Kidney tubule cell (primary cell): ENCODE results near the gene SLC4A7.
"Not testable (repeated sequence)": the region's sequence is repeated elsewhere in the genome, so short reads cannot be mapped to it uniquely, and the experiment has no call there.

Source experiments
- DNase-seq: peaks from one replicate; pipeline ENCODE4 v3.0.0-alpha.2; 2018; ENCODE audit warnings: low spot score

The SLC4A7 gene

DNA sequence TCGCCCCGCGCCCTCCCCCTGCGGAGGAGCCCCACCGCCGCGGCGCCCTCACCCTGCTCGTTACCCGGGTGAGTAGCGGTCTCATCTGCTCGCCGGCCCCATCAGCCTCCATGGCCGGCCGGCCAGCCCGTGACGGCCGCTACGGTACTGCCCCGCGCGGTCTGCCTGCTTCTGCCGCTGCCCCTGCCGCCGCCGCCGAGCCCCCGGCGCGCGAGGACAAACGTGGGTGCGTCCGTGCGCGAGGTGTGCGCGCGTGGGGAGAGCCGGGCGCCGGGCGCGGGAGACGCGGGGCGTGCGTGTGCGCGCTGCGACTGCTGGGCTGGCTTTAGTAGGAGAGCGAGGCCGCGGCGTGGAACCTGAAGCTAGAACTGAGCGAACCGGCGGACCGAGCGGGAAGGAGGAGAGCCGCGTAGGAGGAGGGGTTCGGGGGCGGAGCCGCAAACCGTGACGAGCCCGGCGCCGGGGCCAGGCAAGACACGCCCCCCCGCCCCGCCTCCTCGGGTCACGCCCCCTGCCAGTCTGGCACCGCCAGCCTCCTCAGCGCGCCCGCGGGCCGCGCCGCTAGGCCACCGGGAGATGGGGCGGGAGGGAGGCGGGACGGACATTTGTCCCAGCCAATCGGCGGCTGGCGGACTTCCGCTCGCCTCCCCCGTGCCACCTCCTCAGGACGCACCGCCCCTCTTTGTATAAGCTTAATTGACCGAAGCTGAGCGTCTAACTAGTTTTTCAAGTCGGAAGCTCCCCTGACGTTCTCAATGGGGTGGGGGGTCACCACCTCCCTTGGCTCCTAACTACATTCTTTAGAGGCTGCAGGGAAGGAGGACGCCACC lies at the start of gene SLC4A7:
TSS of gene SLC4A7 (minus strand) at position 370 of the 830 bp plus-strand sequence. CDS start at position 112, 258 bp downstream.
- peak; percentile 96 for DNase-seq

DNA sequence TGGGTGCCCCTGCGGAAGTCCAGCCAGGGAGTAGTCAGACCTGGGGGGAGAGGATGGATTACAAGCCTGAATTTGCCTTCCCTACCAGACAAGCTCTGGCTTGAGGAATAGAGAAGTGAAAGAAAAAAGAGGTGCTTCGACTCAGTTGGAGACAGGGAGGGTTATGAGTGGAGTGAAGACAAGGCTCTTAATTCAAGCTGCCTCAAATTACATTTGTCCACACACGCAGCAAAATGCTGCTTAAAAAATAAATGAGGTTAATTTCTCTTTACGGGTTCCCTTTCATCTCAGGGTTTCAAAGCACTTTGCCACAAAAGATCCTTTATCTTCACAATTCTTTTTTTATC lies 49.0 kb upstream of the SLC4A7 start:
- DNase-seq, result peak; percentile 56

GRCh38 chr3:27532426-27533260 lies 48.5 kb upstream of the SLC4A7 start:
- DNase-seq, result no peak

DNA sequence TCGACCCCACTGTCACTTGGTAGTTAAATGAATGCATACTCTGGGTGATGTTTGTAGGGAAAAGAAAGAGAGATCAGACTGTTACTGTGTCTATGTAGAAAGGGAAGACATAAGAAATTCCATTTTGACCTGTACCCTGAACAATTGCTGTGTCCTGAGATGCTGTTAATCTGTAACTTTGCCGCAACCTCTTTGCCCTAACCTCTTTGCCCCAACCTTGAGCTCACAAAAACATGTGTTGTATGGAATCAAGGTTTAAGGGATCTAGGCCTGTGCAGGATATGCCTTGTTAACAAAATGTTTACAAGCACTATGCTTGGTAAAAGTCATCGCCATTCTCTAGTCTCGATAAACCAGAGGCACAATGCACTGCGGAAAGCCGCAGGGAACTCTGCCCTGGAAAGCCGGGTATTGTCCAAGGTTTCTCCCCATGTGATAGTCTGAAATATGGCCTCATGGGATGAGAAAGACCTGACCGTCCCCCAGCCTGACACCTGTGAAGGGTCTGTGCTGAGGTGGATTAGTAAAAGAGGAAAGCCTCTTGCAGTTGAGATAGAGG lies 47.1 kb upstream of the SLC4A7 start:
- DNase-seq, result not testable (repeated sequence)

GRCh38 chr3:27528791-27529190 lies 44.6 kb upstream of the SLC4A7 start:
- no peak for DNase-seq

GRCh38 chr3:27526614-27527315 lies 42.6 kb upstream of the SLC4A7 start:
- no peak for DNase-seq

GRCh38 chr3:27521872-27522265 lies 37.7 kb upstream of the SLC4A7 start:
- DNase-seq, result no peak

DNA sequence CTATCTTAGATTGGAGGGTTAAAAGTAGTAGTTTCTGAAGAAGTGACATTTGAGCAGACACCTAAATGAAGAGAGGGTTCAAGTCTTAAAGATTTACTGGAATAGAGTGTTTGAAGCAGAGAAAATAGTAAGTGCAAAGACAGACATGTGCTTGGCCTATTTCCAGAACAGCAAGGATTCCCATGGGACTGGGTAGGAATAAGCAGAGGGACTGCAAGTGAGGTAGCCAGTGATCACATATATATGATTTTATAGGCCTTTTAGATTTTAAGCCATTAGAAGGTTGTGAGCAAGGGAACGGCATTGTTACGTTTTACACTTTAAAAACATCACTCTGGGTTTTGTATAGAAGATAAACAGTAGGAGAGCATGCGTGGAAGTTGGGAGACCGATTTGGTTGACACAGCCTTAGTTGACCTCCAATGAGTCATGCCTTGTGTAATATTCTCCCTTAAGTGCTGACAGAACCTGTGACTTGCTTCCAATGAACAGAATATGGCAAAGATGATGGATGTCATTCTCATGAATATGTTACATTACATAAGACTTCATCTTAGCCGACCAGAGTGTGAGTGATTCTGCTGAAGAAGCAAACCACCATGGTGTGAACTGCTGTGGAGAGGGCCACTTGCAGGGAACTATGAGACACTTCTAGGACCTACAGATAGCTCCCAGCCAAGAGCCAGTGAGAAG lies 37.1 kb upstream of the SLC4A7 start:
- peak; percentile 68 for DNase-seq

GRCh38 chr3:27511724-27512422 lies 27.7 kb upstream of the SLC4A7 start:
- DNase-seq, result peak; percentile 61

- DNase-seq, result no peak
Measured at GRCh38 chr3:27509376-27509775, 25.2 kb upstream of the SLC4A7 start.

DNA sequence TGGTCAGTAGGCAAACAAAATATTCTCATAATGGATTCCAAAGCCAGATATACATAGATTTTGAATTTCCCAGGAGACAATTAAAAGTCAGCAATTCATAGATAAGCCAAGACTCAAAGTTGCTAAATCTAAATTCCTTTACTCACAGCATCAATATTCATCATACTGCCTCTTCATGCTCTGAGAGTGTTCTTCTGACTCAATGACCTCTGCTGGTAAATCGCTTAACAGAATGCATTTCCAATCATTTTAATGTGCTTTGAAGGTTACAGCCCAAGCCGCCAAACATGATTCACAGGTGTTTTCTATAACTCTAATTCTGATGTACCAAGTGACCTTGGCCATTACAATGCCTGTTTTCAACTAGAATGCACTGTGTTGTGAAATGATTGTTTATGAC lies 24.2 kb upstream of the SLC4A7 start:
- peak; percentile 23 for DNase-seq

DNA sequence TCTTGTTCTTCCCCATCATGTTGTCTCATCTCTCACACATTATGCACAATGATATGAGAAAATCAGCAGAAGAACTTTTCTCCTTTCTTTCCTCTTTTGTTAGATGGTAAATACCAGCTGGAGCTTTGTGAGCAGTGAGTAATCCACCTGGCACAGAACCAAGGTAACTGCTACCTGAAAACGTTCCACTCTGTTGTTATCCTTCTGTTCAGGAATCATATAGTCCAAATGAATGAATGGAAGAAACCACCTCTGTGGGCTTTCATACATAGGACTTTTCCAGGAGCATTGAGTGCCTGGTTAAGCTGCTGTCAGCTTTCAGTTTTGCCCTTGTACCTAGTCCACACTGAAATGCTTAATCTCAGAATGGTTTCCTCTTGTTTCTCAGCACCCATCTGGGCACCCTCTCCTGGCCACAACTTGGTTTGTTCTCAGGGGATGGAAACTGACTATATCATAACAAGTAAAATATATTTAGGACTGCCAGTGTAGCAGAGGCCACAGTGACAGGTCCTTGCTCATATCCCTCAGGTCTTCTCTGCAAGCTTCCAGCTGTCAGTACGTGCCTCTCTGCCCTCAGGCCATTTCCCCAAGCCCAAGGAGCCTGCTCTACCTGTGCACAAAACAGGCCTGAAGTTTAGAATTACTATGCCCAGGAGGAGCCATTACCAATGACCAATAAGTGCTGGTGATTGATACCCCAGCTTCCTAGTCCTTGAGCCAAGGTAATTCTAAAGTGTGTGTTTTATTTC lies 23.5 kb upstream of the SLC4A7 start:
- peak; percentile 74 for DNase-seq

DNA sequence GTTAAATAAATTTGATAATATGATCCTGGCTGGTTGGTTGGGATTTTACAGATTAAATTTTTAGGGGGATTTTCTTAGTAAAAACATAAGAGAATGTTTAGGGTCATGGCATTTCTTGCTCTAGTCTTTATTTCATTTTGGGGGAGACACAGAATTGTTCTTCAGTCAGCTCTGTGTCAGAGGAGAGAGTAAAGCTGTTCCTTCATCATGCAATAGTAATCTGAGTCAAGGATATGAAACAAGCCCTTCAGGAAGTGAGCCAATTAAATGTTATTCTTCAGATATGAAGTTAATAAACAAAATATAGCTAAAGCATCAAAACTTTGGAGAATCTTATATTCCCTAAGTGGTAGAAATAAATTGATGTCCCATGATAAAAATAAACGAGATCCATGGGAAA lies 22.9 kb upstream of the SLC4A7 start:
- no peak for DNase-seq

GRCh38 chr3:27504749-27505148 lies 20.6 kb upstream of the SLC4A7 start:
- peak; percentile 31 for DNase-seq

GRCh38 chr3:27503526-27503925 lies 19.3 kb upstream of the SLC4A7 start:
- no peak for DNase-seq

DNA sequence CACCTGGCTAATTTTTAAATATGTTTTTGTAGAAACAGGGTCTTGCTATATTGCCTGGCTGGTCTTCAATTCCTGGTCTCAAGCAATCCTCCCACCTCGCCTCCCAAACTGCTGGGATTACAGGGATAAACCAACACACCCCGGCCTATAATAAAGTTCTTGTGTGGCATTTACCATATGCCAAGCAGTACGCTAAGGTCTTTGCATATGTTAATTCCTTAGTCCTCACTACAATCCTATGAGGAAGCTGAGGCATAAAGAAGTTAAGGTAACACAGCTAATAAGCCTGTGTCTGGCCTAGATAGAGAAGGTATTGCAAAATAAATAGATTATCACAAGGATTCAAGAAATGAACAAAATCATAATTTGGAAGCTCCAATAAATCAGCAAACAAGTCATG lies 17.6 kb upstream of the SLC4A7 start:
- no peak for DNase-seq

GRCh38 chr3:27500986-27501385 lies 16.8 kb upstream of the SLC4A7 start:
- no peak for DNase-seq

DNA sequence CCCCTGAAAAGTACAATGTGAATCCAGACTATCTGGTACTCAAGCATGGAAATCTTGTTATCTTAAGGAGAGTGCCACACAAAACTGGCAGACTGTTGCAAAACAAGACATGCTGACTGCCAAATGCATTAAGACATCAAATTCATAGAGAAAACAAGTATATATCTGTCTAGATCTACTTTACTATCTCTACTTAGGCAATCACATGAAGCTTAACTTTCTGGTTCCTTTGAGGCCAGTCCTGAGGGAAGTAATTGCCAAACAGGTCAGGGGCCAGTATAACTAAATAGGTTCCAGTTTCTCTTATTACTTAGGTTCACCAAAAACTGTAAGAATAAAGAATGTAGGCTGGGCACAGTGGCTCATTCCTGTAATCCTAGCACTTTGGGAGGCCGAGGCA lies 15.9 kb upstream of the SLC4A7 start:
- no peak for DNase-seq

DNA sequence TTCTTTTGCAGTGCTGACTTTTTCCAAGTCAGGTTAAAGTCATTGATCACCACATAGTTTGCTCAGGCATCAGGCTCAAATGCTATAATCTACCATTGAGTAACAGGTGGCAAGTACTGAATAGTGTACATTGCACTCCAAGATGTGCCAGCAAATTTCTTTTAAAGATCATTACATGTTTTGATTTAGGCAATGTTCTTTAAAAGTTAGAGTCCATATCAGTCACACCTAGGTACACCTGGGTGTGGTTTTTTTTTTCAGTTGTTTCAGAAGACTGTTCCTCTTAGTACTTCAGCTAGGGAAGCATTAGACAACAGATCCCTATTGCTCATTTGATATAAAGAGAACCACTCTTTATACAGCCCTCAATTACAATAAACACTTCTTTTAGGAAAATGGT lies 10.6 kb upstream of the SLC4A7 start:
- no peak for DNase-seq

DNA sequence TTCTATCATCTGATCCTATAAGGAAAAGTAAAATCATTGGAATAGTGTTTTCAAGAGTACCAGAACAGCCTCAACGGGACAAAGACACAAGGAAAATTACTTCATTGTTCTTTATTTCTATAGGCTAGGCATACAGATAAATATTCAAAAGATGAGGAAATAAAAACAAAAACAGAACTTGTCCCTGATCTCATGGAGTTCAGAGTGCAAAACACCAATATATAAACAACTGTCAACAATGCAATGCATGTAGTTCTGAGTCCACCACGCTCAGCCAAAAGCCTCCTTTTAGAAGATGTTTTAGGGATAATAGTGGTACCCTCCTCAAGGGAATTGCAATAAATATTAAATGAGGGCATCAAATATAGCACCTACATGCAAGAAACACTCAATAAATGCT lies 4.6 kb upstream of the SLC4A7 start:
- no peak for DNase-seq
